Ovary (tissue), 3 donors: Measurements from ENCODE around the gene ERICH6B.

Experiments
- EP300 ChIP-seq: sonication (generic); formaldehyde crosslinking; IDR thresholded peaks from one replicate; pipeline ENCODE4 v1.6.1; 2017; ENCODE audit warnings: antibody characterized with exemption
- TF ChIP-seq, protein P1 (sequence below), 3 donors: fragments of 450-650 bp in 2 of 3; fragments of 200-600 bp in 1 of 3; IDR thresholded peaks; one replicate each; pipeline versions ENCODE4 v1.5.1 to v1.8.0; 2016 to 2022; ENCODE audit warnings: antibody characterized with exemption in 3 of 3, mild to moderate bottlenecking in 1 of 3
- donor health status: DM: no; HTN: no; CAD: no.

DNA sequence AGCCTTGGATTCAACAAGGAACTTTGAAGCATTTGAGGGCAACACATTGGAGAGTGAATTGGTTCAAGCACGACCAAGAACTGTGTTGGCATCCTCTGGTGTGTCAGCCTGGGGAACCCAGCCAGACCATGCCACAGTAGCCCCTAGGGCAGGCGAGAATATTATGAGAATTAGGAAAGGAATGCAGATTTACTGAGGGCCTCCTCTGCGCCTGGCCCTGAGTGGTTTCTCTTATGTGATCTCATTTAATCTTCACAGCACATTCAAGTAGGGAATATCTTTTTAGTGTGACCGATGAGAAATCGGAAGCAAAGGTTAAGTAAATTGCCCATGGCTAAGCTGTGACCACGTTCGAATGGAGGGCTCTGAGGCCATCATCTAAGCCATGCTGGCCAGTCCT, 15.3 kb upstream of the ERICH6B start:
- TF ChIP-seq, protein P1, sequence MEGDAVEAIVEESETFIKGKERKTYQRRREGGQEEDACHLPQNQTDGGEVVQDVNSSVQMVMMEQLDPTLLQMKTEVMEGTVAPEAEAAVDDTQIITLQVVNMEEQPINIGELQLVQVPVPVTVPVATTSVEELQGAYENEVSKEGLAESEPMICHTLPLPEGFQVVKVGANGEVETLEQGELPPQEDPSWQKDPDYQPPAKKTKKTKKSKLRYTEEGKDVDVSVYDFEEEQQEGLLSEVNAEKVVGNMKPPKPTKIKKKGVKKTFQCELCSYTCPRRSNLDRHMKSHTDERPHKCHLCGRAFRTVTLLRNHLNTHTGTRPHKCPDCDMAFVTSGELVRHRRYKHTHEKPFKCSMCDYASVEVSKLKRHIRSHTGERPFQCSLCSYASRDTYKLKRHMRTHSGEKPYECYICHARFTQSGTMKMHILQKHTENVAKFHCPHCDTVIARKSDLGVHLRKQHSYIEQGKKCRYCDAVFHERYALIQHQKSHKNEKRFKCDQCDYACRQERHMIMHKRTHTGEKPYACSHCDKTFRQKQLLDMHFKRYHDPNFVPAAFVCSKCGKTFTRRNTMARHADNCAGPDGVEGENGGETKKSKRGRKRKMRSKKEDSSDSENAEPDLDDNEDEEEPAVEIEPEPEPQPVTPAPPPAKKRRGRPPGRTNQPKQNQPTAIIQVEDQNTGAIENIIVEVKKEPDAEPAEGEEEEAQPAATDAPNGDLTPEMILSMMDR (IDR thresholded peaks at IDR 0.05), result no peak
- TF ChIP-seq EP300, result no peak
